Measurements from ENCODE around the gene ARL5A.

The ARL5A gene

GRCh38 chr2:151816843-151817242 is 11.4 kb downstream of the ARL5A start:
- Histone ChIP-seq H3K27me3 (replicated peaks; ENCODE audit: insufficient read depth, low read length) (no peaks in the 10 kb centered on the region), H3K4me1 (ENCODE audit: low read length) (no peaks in the 10 kb centered on the region), H4K20me1 (ENCODE audit: insufficient read depth, low read length) (no peaks in the 10 kb centered on the region), H2AFZ (ENCODE audit: low read length) (no peak overlapping the region), H3K27ac (ENCODE audit: low read length) (no peak overlapping the region), H3K9me3 (replicated peaks; ENCODE audit: insufficient read depth, low read length) (no peaks in the 10 kb centered on the region), H3K9me2 (replicated peaks; ENCODE audit: insufficient read depth, low read length) (no peaks in the 10 kb centered on the region), H3K36me3 (replicated peaks; ENCODE audit: insufficient read depth, low read length) (peaks cover 17% of the 10 kb centered on the region), H3K9ac (ENCODE audit: low read length) (no peak overlapping the region), H3K4me3 (ENCODE audit: low read length) (no peak overlapping the region), H3F3A (ENCODE audit: insufficient read depth, low read length) (no peaks in the 10 kb centered on the region), H3K79me2 (ENCODE audit: low read length) (peaks cover 68% of the 10 kb centered on the region), H3K4me2 (ENCODE audit: low read depth, low read length) (no peak overlapping the region)
- no peak for DNase-seq
- TF ChIP-seq CTCF (IDR thresholded peaks at IDR 0.05; ENCODE audit: low read length) (no peak), EZH2phosphoT487 (IDR thresholded peaks at IDR 0.05; ENCODE audit: low read length) (no peak), EZH2 (optimal IDR thresholded peaks at IDR 0.05; ENCODE audit: low read depth, low read length) (no peak)

- H3K27ac ChIP-seq (ENCODE audit: low read length): no peak overlapping the region
- H3F3A ChIP-seq (ENCODE audit: insufficient read depth, low read length): no peaks in the 10 kb centered on the region
- no peaks in the 10 kb centered on the region for H4K20me1 ChIP-seq (ENCODE audit: insufficient read depth, low read length)
- no peak overlapping the region for H2AFZ ChIP-seq (ENCODE audit: low read length)
- DNase-seq: no peak
- no peak overlapping the region for H3K4me3 ChIP-seq (ENCODE audit: low read length)
- H3K27me3 ChIP-seq (replicated peaks; ENCODE audit: insufficient read depth, low read length): no peaks in the 10 kb centered on the region
- no peak for TF ChIP-seq EZH2phosphoT487 (IDR thresholded peaks at IDR 0.05; ENCODE audit: low read length)
- TF ChIP-seq EZH2 (optimal IDR thresholded peaks at IDR 0.05; ENCODE audit: low read depth, low read length): no peak
- TF ChIP-seq CTCF (IDR thresholded peaks at IDR 0.05; ENCODE audit: low read length): no peak
- H3K9me3 ChIP-seq (replicated peaks; ENCODE audit: insufficient read depth, low read length): no peaks in the 10 kb centered on the region
- peaks cover 20% of the 10 kb centered on the region for H3K36me3 ChIP-seq (replicated peaks; ENCODE audit: insufficient read depth, low read length)
- peaks cover 62% of the 10 kb centered on the region for H3K79me2 ChIP-seq (ENCODE audit: low read length)
- no peak overlapping the region for H3K9ac ChIP-seq (ENCODE audit: low read length)
- no peaks in the 10 kb centered on the region for H3K9me2 ChIP-seq (replicated peaks; ENCODE audit: insufficient read depth, low read length)
- no peak overlapping the region for H3K4me2 ChIP-seq (ENCODE audit: low read depth, low read length)
- H3K4me1 ChIP-seq (ENCODE audit: low read length): no peaks in the 10 kb centered on the region
Observed at GRCh38 chr2:151815821-151816489, 12.3 kb downstream of the ARL5A start.

- TF ChIP-seq EZH2 (optimal IDR thresholded peaks at IDR 0.05; ENCODE audit: low read depth, low read length) (no peak), CTCF (IDR thresholded peaks at IDR 0.05; ENCODE audit: low read length) (no peak), EZH2phosphoT487 (IDR thresholded peaks at IDR 0.05; ENCODE audit: low read length) (no peak)
Observed at GRCh38 chr2:151810489-151810888, 17.7 kb downstream of the ARL5A start.

More at GRCh38 chr2:151810489-151810888, 17.7 kb downstream of the ARL5A start:
- Histone ChIP-seq H3K4me3 (ENCODE audit: low read length) (no peak overlapping the region), H3F3A (ENCODE audit: insufficient read depth, low read length) (peaks cover 16% of the 10 kb centered on the region; the same call in 1 of the 2 replicates), H3K27ac (ENCODE audit: low read length) (no peak overlapping the region), H3K4me2 (ENCODE audit: low read depth, low read length) (no peak overlapping the region), H3K36me3 (replicated peaks; ENCODE audit: insufficient read depth, low read length) (peaks cover 29% of the 10 kb centered on the region), H3K79me2 (ENCODE audit: low read length) (peaks cover 8% of the 10 kb centered on the region), H4K20me1 (ENCODE audit: insufficient read depth, low read length) (no peaks in the 10 kb centered on the region), H3K9me2 (replicated peaks; ENCODE audit: insufficient read depth, low read length) (no peaks in the 10 kb centered on the region), H3K27me3 (replicated peaks; ENCODE audit: insufficient read depth, low read length) (no peaks in the 10 kb centered on the region), H2AFZ (ENCODE audit: low read length) (no peak overlapping the region), H3K9ac (ENCODE audit: low read length) (no peak overlapping the region), H3K4me1 (ENCODE audit: low read length) (peaks cover 14% of the 10 kb centered on the region), H3K9me3 (replicated peaks; ENCODE audit: insufficient read depth, low read length) (no peaks in the 10 kb centered on the region)
- DNase-seq: no peak
